ENCODE measurements around the gene HES1. TPM values are rescaled to one million over a fixed set of nuclear protein-coding genes. Genes with fewer than 3 reads are reported as not detected.
A peak's percentile ranks its signal among the peaks of the same experiment; 100 is the strongest.

Gene HES1
- total and polyA plus RNA-seq, 9 of the 15 experiments (the other 6 are each of a cell fraction or from before 2014, with no cell fraction given): 3.4 to 37.0 (median 19.3) TPM

DNA sequence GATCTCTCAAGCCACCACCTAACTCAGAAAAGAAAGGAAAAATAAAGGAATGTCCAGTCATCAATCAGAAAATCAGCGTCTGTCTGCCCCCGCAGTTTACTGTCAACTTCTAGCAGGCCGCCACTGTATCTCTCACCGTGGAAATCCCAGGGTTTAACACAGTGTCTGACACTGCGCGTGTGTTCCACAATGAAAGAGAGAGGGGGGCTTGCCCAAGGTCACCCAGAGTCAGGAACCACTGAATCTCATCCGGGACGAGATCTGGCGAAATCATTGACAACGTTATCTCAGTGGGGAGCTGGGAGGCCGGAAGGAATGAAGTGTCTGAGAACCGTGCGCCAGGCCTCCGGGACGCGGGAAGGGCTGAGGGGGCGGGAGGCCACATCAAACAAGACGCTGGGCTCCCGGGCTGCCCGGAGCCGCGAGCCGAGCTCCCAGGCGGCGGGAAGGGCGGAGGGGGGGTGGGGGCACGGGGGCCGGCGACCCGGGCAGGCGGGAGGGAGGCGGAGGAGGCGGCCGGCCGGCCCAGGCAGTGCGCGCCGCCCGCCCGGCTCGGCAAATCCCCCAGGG lies 2.2 kb upstream of the HES1 start (continued):
- TF ChIP-seq, protein P1, sequence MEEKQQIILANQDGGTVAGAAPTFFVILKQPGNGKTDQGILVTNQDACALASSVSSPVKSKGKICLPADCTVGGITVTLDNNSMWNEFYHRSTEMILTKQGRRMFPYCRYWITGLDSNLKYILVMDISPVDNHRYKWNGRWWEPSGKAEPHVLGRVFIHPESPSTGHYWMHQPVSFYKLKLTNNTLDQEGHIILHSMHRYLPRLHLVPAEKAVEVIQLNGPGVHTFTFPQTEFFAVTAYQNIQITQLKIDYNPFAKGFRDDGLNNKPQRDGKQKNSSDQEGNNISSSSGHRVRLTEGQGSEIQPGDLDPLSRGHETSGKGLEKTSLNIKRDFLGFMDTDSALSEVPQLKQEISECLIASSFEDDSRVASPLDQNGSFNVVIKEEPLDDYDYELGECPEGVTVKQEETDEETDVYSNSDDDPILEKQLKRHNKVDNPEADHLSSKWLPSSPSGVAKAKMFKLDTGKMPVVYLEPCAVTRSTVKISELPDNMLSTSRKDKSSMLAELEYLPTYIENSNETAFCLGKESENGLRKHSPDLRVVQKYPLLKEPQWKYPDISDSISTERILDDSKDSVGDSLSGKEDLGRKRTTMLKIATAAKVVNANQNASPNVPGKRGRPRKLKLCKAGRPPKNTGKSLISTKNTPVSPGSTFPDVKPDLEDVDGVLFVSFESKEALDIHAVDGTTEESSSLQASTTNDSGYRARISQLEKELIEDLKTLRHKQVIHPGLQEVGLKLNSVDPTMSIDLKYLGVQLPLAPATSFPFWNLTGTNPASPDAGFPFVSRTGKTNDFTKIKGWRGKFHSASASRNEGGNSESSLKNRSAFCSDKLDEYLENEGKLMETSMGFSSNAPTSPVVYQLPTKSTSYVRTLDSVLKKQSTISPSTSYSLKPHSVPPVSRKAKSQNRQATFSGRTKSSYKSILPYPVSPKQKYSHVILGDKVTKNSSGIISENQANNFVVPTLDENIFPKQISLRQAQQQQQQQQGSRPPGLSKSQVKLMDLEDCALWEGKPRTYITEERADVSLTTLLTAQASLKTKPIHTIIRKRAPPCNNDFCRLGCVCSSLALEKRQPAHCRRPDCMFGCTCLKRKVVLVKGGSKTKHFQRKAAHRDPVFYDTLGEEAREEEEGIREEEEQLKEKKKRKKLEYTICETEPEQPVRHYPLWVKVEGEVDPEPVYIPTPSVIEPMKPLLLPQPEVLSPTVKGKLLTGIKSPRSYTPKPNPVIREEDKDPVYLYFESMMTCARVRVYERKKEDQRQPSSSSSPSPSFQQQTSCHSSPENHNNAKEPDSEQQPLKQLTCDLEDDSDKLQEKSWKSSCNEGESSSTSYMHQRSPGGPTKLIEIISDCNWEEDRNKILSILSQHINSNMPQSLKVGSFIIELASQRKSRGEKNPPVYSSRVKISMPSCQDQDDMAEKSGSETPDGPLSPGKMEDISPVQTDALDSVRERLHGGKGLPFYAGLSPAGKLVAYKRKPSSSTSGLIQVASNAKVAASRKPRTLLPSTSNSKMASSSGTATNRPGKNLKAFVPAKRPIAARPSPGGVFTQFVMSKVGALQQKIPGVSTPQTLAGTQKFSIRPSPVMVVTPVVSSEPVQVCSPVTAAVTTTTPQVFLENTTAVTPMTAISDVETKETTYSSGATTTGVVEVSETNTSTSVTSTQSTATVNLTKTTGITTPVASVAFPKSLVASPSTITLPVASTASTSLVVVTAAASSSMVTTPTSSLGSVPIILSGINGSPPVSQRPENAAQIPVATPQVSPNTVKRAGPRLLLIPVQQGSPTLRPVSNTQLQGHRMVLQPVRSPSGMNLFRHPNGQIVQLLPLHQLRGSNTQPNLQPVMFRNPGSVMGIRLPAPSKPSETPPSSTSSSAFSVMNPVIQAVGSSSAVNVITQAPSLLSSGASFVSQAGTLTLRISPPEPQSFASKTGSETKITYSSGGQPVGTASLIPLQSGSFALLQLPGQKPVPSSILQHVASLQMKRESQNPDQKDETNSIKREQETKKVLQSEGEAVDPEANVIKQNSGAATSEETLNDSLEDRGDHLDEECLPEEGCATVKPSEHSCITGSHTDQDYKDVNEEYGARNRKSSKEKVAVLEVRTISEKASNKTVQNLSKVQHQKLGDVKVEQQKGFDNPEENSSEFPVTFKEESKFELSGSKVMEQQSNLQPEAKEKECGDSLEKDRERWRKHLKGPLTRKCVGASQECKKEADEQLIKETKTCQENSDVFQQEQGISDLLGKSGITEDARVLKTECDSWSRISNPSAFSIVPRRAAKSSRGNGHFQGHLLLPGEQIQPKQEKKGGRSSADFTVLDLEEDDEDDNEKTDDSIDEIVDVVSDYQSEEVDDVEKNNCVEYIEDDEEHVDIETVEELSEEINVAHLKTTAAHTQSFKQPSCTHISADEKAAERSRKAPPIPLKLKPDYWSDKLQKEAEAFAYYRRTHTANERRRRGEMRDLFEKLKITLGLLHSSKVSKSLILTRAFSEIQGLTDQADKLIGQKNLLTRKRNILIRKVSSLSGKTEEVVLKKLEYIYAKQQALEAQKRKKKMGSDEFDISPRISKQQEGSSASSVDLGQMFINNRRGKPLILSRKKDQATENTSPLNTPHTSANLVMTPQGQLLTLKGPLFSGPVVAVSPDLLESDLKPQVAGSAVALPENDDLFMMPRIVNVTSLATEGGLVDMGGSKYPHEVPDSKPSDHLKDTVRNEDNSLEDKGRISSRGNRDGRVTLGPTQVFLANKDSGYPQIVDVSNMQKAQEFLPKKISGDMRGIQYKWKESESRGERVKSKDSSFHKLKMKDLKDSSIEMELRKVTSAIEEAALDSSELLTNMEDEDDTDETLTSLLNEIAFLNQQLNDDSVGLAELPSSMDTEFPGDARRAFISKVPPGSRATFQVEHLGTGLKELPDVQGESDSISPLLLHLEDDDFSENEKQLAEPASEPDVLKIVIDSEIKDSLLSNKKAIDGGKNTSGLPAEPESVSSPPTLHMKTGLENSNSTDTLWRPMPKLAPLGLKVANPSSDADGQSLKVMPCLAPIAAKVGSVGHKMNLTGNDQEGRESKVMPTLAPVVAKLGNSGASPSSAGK (IDR thresholded peaks at IDR 0.05): peak; percentile 55
- peak in 1 of 2 experiments; percentile 26; a peak in 1 of 3 replicates for TF ChIP-seq CBX3 (IDR thresholded peaks at IDR 0.05; ENCODE audit: borderline replicate concordance in 1 of 2, low read length in 2 of 2)
- TF ChIP-seq NCOR1 (IDR thresholded peaks at IDR 0.05): peak; percentile 38; the same call in 1 of the 2 replicates
- TF ChIP-seq KDM1A (IDR thresholded peaks at IDR 0.05): peak; percentile 81 to 83; a peak in 3 of 4 replicates
- TF ChIP-seq, protein P2, sequence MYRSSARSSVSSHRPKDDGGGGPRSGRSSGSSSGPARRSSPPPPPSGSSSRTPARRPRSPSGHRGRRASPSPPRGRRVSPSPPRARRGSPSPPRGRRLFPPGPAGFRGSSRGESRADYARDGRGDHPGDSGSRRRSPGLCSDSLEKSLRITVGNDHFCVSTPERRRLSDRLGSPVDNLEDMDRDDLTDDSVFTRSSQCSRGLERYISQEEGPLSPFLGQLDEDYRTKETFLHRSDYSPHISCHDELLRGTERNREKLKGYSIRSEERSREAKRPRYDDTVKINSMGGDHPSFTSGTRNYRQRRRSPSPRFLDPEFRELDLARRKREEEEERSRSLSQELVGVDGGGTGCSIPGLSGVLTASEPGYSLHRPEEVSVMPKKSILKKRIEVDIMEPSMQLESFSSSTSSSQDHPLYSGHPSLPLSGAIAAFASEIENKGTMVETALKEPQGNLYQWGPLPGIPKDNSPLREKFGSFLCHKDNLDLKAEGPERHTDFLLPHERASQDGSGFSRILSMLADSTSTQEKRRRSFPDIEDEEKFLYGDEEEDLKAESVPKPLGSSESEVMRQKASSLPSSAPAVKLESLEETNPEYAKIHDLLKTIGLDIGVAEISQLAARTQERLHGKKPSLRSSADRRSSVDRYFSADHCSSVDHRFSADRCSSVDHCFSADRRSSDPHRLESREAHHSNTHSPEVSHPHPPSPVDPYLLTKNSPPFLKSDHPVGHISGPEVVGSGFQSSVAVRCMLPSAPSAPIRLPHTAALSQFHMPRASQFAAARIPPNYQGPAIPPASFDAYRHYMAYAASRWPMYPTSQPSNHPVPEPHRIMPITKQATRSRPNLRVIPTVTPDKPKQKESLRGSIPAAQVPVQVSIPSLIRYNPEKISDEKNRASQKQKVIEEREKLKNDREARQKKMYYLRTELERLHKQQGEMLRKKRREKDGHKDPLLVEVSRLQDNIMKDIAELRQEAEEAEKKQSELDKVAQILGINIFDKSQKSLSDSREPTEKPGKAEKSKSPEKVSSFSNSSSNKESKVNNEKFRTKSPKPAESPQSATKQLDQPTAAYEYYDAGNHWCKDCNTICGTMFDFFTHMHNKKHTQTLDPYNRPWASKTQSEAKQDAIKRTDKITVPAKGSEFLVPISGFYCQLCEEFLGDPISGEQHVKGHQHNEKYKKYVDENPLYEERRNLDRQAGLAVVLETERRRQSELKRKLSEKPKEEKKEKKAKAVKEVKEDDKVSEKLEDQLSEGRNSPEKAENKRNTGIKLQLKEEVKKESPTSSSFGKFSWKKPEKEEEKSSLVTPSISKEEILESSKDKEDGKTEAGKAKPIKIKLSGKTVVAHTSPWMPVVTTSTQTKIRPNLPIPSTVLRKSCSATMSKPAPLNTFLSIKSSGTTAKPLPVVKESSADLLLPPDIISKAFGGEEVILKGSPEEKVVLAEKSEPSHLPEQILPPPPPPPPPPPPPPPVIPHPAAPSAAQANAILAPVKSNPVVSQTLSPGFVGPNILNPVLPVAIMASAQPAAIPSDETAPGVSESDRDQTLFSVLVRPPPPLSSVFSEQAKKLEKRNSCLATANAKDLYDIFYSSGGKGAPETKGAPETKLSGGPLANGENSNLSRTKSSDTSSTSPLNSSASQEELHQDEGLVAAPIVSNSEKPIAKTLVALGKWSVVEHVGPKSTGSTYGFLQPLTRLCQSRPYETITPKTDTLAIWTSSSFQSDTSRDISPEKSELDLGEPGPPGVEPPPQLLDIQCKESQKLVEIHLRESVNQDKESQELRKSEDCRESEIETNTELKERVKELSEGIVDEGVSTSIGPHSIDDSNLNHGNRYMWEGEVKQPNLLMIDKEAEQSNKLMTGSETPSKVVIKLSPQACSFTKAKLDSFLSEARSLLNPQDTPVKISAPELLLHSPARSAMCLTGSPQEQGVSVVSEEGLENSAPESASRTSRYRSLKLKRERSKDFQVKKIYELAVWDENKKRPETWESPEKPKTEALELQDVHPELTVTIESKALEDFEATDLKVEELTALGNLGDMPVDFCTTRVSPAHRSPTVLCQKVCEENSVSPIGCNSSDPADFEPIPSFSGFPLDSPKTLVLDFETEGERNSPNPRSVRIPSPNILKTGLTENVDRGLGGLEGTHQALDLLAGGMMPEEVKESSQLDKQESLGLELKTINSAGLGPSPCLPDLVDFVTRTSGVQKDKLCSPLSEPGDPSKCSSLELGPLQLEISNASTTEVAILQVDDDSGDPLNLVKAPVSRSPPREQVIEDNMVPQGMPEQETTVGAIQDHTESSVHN (IDR thresholded peaks at IDR 0.05; ENCODE audit: borderline replicate concordance in 1 of 2, low read depth in 1 of 2): peak in 1 of 2 experiments; percentile 58; a peak in 1 of 4 replicates
